Fibroblast of upper back skin (primary cell): ENCODE data around the gene JOSD1.
A peak's percentile ranks its signal among the peaks of the same experiment; 100 is the strongest.

Experiments
- DNase-seq: peaks from one replicate; pipeline ENCODE4 v3.0.0-alpha.2; 2013

JOSD1 gene

DNA sequence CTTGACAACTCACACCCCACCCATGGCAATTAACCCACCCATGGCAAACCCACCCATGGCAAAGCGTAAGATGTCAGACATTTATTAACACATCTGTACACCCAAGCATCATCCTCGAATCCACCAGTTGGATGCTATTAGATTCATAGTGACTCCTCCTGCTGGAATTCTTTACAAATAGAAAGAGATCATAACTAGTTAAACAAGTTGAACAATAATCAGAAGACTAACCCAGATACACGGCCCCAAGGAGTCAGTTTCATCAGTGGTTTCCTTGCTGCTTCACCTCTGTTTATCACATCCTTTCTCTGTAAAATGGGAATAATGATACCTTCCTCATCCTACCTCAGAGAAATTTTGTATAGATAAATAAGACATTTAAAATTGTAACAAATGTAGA, 10.1 kb upstream of the JOSD1 start:
- DNase-seq, result no peak

- no peak for DNase-seq
These were observed 9.6 kb upstream of the JOSD1 start for GRCh38 chr22:38710351-38710750.

DNA sequence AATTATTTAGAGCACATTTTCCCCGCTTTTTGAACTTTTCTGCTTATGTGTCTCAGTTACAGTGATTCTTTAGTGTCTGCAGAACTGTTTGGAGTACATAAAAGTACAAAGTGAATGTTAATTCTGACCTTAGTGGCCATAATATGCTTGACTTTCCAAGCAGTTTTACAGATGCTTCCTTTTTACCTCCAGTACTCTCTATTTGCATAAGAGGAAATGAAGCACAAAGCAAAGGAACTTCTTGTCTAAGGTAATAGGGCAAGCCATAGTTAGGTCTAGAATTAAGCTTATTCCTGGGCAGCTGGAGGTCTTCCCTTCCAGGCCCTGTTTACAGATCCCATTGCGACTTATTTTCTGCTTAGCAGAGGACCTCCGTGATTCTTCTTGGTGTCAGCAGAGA, 8.6 kb upstream of the JOSD1 start:
- no peak for DNase-seq

- DNase-seq, result no peak
These were observed 7.2 kb upstream of the JOSD1 start for GRCh38 chr22:38707984-38708383.

- no peak for DNase-seq
These were observed 6.6 kb upstream of the JOSD1 start for GRCh38 chr22:38707346-38707745.

DNA sequence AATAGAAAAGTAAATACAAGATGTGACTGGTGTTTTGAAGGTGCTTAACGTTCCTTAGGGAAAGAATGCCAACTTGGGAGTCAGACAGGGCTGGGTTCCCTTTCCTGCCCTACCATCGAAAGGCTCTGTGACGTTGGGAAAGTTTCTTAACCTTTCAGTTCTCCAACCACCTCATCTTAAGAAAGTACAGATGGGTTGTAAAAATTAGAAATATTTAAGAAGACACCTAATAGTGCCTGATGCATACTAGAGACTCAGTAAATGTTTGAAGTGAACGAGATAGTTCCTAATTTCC, 6.1 kb upstream of the JOSD1 start:
- no peak for DNase-seq

GRCh38 chr22:38706101-38706900, 5.6 kb upstream of the JOSD1 start:
- peak; percentile 22 for DNase-seq

GRCh38 chr22:38705235-38706100, 4.7 kb upstream of the JOSD1 start, which contains the start of gene GTPBP1:
Gene GTPBP1, plus strand, starts transcription at chr22:38705944. Its CDS starts 12 bp downstream, at chr22:38705956.
- DNase-seq, result peak; percentile 100

- DNase-seq, result no peak
These were observed 4.0 kb upstream of the JOSD1 start for GRCh38 chr22:38704654-38705234.

- no peak for DNase-seq
These were observed 414 bp downstream of the JOSD1 start for GRCh38 chr22:38700270-38700788.

- DNase-seq, result peak; percentile 57
These were observed 959 bp downstream of the JOSD1 start for GRCh38 chr22:38699784-38700183.

GRCh38 chr22:38699143-38699542, 1.6 kb downstream of the JOSD1 start:
- no peak for DNase-seq

DNA sequence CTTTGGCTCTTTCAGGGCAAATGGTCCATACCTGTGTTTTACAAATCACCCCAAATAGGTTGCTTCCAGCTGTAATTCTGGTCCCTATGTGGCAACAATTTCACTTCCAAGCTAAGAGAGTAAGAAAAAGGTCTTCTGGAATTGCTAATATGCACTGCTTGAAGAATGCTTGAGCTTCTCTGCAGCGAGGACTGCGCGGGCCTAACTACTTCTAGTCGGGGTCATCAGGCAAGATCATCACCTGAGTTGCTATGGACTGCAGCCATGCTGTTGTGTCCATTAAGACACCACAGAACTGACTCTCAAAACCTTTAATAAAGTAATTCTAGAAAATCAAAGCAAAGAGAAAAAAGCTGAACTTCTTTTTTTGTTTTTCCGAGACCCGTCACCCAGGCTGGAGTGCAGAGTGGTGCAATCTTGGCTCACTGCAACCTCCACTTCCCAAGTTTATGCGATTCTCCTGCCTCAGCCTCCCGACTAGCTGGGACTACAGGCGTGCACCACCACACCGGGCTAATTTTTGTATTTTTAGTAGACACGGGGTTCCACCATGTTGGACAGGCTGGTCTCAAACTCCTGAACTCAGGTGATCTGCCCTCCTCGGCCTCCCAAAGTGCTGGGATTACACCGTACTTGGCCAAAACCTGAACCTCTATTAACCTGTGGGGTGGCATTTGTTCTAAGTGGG, 2.2 kb downstream of the JOSD1 start:
- DNase-seq, result no peak

GRCh38 chr22:38697425-38698089, 3.2 kb downstream of the JOSD1 start:
- DNase-seq, result peak; percentile 10

DNA sequence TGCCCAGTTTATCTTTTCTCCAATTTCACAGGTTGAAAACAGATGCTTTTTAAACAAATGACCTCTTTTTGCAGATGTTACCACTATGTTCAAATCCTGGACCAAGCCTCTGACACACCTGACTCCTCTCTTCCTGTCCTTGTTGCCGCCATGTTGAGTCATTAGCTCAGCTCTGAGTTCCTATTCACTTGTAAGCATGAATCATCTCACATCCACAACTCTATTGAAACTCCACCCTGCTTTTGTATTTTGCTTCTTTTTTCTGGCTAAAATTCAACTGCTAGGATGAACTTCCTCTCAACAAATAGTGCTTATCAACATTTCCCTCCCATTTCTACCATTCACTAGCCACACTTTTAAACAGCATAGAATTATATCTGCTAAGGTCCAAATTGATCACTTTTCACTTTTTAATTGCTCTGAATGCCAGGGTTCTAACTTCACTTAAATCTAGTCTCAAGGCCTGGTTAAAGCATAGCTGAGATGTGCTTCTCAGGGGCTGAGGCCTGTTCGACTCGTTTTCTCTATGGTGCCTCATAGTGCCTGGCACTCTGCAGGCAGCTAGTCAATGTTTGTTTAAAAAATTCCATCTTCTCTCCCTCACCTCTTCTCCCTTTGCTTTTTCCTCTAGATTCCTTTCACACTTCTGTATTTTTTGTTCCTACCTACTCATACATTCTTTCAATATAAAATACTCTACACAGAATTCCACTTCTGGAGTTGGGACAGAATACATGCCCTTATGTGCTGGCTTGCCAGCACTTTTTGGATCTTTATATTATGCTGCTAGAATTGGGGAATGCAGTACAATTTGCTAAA, 3.9 kb downstream of the JOSD1 start:
- DNase-seq, result peak; percentile 74

DNA sequence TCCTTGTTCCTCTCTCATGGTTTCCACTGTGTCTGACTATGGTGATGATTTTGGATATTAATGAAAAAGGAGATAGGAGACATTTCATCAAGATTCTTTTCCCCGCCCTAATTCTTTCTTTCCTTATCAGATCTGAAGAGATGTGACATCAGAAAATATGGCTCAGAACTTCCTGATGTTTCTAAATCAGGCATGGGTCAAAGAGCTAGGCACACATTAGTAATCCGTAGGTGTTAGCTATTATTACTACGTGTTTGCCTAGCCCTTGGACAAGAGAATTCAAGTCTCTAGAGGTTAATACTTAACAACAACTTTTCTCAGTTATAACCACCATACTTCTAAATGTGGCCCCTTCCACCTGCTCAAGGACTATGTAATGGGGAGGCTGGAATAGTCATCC, 5.8 kb downstream of the JOSD1 start:
- DNase-seq, result no peak

GRCh38 chr22:38694049-38694448, 6.7 kb downstream of the JOSD1 start:
- DNase-seq, result no peak

- DNase-seq, result no peak
These were observed 11.1 kb downstream of the JOSD1 start for GRCh38 chr22:38689651-38690050.

DNA sequence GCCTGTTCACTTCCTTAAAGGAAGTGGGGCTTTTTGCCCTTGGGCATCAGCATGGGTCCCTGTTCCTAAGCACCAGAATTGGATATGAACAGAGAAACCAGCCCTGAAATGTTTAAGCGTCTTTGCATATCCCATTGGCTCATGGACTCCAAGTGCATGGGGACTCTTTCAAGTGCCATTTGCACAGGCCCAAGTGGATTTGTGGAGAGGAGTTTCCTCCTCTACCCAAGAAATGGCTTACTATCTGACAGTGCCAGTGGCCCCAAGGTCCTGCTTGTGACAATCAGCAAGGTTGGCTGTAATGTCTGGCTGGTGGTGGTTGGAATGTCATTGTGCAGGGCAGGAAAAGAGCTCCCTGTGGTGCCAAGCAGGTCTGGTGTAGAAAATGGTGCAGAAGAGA, 15.0 kb downstream of the JOSD1 start:
- no peak for DNase-seq

DNA sequence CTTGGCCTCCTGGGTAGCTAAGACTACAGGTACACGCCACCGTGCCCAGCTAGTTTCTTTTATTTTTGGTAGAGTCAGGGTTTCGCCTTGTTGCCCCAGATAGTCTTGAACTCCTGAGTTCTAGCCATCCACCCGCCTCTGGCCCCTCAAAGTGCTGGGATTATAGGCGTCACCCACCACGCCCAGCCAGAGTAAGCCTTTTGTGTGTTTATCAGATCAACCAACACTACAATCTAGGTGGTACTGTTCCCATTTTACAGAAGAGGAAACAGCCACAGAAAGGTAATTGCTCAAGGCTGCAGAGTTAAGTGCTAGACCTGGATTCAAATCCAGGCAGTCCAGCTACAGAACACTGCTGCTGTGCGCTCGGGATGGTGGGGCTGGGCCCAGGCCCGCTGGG, 15.8 kb downstream of the JOSD1 start:
- no peak for DNase-seq

DNA sequence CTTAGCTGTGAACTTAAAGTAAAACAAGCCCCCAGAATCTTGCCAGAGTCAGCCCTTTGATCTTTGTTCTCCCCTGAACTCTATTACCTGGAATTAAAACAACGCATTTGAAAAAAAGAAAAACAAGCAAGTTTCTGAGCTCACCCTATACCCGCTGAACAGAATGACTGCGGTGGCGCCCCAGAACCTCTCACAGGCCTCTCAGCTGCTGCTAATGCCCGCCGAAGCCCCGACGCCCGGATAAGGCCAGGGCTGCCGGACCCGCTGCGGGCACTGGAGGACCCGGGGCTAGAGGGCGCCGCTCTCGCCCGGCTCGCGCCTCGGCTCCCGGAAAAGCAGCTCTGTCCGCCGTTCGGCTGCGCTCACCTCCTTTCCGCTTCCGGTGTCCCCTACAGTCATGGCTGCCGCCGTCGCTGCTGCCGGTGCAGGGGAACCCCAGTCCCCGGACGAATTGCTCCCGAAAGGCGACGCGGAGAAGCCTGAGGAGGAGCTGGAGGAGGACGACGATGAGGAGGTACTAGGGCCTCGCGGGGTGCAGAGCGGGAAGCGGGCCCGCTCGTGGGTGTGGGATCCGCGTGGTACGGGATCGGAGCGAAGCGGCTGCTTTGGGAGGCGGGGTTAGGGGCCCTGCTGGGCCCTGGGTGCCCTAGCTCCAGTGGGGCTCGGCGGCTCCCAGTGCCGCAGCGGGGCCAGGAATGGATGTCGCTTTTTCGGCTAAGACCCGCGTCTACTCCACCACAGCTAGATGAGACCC, 19.0 kb downstream of the JOSD1 start, which contains the start of gene TOMM22:
TSS of gene TOMM22 (plus strand) at position 376 of the 754 bp plus-strand sequence. CDS start at position 398, 22 bp downstream.
- DNase-seq, result peak; percentile 82
